GM18507 (cell line): Measurements from ENCODE around the gene LMO3.
"Not testable (repeated sequence)": the region's sequence is repeated elsewhere in the genome, so short reads cannot be mapped to it uniquely, and the experiment has no call there.

Experiments
- DNase-seq: peaks from one replicate; pipeline ENCODE4 v3.0.0; 2011; ENCODE audit warnings: low read depth; ENCODE audit not compliant: insufficient read length; ENCODE audit errors: extremely low spot score
- FAIRE-seq: peaks from 2 replicates; lab custom pipeline; 2011; peaks lifted over from hg19 to GRCh38; lab: Jason Lieb, UNC

LMO3 gene

GRCh38 chr12:16562435-16562834, 43.5 kb downstream of the LMO3 start:
- no peak for DNase-seq
- FAIRE-seq: no peak

- FAIRE-seq (no peak), DNase-seq (no peak)
Measured at GRCh38 chr12:16560273-16560672, 45.7 kb downstream of the LMO3 start.

DNA sequence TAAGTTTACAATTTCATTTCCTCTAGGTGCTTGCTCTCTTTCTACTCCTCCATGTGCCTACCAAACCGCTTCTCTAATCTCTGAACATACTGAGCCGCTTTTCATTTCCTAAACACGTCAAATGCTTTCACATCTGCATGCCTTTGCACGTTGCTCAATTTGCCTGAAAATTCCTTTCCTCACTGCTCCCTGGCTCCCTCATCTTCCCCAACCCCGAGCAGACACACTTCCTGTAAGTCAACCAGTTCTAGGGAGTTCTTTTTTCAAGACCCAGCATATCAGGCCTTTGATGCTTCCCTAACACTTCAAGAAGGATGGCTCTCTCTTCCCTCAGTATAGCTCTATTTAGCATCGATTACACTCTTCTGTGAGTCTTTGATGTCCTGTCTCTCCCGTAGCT, 50.3 kb downstream of the LMO3 start:
- DNase-seq (no peak), FAIRE-seq (no peak)

DNA sequence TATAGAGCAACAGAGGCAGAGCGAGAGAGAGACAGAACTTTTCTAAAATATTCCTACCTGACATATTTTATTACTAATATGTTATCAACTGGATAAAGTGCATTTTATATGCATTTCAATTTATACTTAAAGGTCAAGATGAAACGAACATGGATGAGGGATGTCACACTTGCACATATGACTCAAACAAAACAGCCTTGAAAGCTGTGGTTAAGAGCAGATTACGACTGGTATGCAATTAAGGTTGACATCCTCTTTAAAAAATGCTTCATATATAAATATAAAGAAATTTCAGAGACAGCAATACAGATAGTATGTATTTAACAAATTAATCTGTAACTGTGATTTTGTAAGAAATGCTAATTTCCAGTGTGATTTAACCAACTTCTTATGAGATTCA, 52.5 kb downstream of the LMO3 start:
- FAIRE-seq (no peak), DNase-seq (no peak)

- DNase-seq (no peak), FAIRE-seq (no peak)
Measured at GRCh38 chr12:16552301-16552700, 53.7 kb downstream of the LMO3 start.

DNA sequence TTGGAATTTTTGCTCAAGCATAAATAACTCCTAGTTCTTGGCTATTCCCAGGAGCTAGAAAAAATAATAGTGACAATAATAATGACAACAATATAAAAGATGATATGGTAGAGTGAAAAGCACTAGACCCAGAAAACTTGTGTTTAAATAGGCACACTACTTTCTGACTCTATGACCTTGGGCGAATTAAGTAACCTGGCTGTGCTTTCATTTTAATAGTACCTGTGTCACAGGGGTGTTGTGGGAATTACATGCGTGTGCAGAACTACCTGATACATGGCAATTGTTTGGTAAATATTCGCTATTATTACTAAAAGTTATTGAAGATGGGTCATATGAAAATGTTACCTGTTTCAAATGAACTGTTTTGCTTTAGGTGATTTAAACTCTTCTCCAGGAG, 60.1 kb downstream of the LMO3 start:
- FAIRE-seq (no peak), DNase-seq (no peak)

DNA sequence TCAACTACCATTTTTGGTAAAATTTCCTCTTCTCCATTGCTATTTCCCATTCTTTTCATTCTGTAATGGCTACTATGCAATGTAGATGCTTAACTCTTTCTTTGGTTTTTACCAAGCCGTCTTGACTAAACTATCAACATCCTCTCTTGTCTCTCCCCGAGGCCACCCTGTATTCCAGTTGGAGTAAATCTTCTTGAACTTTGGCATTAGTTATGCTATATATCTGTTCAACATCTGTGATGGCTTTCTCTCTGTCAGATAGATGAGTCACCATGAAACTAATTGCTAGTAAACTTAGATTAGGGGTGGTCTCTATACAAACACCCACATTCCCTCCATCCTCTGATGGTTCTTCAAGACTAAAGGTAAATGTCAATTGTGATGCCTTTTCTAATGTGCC, 63.4 kb downstream of the LMO3 start:
- DNase-seq (no peak), FAIRE-seq (no peak)

DNA sequence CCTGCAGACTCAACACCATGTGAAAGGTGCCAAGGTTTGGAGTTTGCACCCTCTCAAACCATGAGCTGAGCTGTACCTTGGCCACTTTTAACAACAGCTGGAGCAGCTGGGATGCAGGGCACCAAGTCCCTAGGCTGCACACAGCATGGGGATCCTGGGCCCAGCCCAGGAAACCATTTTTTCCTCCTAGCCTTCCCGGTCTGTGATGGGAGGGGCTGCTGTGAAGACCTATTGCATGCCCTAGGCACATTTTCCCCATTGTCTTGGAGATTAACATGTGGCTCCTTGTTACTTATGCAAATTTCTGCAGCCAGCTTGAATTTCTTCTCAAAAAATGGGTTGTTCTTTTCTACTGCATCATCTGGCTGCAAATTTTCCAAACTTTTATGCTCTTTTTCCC, 68.3 kb downstream of the LMO3 start:
- not testable (repeated sequence) for DNase-seq

GRCh38 chr12:16531621-16532020, 74.3 kb downstream of the LMO3 start:
- DNase-seq: no peak
- no peak for FAIRE-seq

More for the DNA sequence above, 68.3 kb downstream of the LMO3 start:
- FAIRE-seq: not testable (repeated sequence)

DNA sequence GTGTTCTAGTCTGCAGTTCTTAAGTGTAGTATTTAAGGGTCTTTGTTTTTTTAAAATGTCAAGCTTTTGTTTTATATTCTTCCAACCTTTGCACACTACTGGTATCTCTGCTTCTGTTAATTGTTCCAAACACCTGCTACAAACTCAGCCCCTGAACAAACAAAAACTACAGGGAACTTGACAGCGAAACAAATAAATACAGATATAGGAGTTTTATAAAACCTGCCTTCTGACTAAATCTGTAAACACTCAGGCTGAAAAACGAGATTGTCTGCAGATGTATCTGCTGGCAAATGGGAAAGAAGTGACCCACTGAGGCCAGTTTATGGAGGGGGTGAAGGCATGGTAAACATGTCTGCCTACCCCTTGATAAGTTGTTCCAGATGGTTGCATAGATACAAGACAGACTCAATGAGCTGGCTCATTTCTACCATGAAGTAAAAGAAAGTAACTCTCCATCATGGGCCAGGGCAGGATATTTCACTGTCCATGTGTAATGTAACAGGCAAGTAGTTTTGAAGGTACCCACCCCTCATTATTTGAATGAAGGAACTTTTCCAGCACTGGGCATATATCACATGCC, 75.6 kb downstream of the LMO3 start:
- no peak for DNase-seq
- FAIRE-seq: no peak

- no peak for FAIRE-seq
- no peak for DNase-seq
Measured at GRCh38 chr12:16526693-16527092, 79.3 kb downstream of the LMO3 start.

DNA sequence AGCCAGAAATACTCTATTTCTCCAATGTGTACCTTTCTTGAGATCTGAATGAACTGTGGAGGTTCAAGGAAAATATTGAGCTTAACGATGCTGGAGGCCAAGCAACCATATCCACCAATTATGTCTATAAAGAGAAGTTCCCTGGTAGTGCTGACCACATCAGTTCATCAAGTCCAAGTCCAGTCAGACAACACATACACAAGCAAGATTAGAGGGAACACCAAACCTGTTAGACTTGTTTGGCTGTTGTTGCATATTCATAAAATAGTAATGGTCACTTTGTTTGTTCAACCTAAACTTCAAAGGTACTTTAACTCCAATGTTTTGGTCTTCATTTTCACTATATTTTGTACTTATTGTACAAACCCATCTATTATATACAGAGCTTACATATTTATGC, 81.6 kb downstream of the LMO3 start:
- FAIRE-seq: no peak
- DNase-seq: no peak

DNA sequence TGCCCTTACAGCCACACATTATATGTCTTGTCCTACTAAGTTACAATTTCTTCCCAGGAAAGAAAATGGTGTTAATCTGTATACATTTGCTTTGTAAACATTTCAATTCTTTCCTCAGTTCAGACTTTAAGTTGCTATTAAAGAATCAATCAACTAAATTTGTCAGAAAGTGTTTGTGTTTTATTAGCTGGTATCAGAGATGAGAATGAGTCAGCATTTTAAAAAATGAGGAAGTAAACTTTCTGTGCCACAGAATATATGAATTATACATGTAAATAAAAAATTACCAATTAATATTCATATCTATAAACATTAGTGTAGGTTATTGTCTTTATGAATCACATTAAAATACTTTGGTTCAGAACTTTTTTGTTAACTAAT, 82.0 kb downstream of the LMO3 start:
- DNase-seq: no peak
- FAIRE-seq: no peak

DNA sequence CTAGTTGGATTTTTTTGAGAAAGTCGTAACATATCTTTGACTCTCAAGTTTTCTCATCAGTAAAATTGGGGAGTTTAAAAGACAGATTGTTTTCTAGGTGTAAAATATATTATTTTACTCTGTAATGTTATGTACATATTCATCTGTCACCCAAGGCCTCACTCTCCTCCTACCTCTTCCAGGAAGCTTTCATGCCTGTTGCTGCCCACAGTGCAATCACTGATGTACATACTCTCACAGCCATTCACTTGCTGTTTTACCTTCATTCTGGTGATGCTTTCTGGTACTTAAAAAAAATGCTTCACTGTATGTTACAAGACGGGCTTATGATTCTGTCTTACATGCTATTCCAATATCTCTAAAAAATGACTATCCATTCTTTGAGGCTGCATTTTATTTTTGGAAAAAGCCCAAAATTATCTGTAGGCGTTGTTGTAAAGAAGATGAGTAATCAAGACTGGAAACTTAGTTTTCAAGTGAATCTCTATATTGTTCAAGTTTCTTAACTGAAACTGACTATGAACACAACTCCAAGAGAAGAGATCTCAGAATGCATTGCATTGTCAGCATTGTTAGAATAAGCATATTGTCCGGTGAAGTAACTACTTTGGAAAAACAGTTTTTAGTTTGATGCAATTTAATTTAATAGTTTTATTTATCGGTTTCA, 82.5 kb downstream of the LMO3 start:
- DNase-seq: no peak

DNA sequence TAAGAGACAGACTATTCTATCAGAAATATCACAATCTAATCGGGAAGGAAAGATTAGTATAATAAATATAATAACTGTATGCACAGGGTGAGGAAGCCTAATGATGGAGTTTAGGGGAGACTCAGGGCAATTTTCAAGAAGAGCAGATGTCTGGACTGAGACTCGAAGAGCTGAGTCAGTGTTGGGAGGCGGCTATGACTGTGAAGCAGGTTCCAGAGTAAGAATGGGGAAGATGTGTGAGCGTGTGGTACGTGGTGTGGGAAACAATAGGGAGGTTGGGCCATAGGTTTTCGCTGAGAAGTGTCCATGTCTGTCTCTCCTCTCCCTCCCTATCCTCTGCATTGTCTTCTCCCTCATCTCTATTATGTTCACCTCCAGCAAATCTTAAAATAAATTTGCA, 85.6 kb downstream of the LMO3 start:
- DNase-seq (no peak), FAIRE-seq (no peak)

More for the DNA sequence above, 82.5 kb downstream of the LMO3 start:
- no peak for FAIRE-seq

DNA sequence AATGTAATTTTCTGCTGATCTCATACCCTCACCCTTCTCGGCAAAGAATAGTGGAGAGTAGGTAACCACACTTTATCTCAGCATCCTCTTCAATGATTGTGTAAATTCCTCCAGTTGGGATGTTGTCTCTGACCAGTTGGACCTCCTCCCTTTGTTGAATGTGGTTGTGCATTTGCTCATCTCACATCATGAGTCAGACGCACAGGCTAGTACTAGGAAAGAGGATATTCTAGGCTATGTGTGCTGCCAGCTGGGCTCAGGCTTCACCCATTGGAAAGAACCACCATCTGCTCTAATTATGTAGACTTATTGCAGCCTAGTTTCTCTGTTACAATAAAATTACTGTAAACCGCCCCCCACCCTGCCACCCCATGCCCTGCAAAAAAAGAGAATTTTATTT, 90.3 kb downstream of the LMO3 start:
- DNase-seq (no peak), FAIRE-seq (no peak)

DNA sequence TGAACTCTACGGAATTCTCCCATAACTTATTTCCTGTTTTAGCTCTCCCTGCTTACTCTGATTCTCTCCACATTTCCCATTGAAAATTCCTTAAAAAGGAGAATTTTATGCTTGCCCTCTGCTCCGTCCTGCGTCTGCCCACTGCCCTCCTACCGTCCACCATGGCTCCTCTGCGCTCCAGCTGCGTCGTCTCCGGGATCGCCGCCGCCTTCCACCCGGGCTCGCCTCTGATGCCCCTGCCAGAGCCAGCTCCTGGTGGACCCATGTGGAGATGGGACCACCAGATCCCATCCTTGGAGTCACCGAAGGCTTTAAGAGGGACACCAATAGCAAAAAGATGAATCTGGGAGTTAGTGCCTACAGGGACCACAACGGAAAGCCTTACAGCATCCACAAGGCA, 92.7 kb downstream of the LMO3 start:
- FAIRE-seq (no peak), DNase-seq (no peak)

DNA sequence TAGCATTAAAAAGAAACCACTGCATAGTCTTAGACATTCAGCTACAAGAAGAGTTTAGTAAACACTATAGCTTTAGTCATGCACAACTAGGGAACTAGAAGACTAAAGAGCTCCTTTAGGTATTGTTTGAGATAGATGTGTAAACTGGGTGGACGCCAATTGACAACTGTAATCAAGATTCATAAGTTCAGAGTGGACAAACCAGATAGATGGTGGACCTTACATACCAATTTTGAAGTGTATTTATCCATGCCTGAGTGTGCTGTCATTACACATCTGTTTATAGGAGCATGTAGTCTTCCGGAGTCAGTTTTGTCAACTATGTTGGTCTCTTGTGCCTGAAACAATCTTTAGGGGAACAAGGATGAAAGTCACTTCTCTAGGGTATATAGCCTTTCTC, 96.6 kb downstream of the LMO3 start:
- DNase-seq: no peak
- FAIRE-seq: no peak

DNA sequence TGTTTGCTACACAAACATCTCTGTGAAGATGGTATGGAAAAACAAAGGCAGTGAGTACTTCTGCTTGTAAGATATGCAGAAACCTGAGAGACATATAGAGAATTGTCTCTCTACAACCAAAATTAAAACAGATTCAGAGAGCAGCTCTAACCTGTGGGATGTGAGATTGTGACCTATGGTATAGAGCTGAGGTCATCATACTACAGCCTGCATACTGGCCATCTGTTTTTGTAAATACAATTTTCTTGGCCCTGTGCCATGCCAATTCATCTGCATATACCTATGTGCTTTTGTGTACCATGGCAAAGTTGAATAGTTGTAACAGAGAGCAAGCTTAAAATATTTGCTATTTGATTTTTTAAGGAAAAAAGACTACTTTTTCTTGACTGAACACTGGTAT, 99.6 kb downstream of the LMO3 start:
- FAIRE-seq: no peak
- no peak for DNase-seq

DNA sequence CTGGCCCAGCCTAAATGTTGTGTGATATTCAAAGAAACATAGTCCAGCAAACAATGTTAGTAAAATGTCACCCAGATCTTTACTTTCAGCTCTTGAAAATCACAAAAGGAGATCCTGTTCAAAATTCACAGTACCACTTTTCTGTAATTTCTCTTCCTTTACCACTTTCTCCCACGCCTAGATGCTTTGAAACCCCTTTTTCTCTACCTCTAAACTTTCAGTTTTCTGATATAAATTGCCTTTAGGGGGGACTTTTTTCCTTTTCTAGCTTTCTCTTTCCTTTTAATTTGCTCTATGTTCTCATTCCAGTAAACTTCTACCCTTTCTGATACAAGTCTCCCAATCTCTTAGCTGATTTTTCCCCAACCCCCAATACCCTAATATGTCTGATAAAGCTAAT, 101.8 kb downstream of the LMO3 start:
- FAIRE-seq (no peak), DNase-seq (no peak)

GRCh38 chr12:16499611-16500010, 106.4 kb downstream of the LMO3 start:
- no peak for FAIRE-seq
- DNase-seq: no peak
